Esophagus squamous epithelium (tissue), 5 donors: ENCODE data around the gene MTRF1L. TPM values are rescaled to one million over a fixed set of nuclear protein-coding genes. Genes with fewer than 3 reads are reported as not detected.

Experiments
- DNase-seq: peaks from one replicate; lab custom pipeline; 2025; lab: John Stamatoyannopoulos, UW
- H3K27ac ChIP-seq, 4 donors: fragments of 200-600 bp; sonication (generic); one replicate each; pipeline ENCODE4 v1.5.1; 2016 to 2019; ENCODE audit warnings: mild to moderate bottlenecking in 1 of 4
- H3K27me3 ChIP-seq, 4 donors: fragments of 200-600 bp; sonication (generic); 1 replicate in 3 of 4; 2 replicates in 1 of 4; pipeline versions ENCODE4 v1.5.1 to v1.6.0; 2017 to 2021; ENCODE audit warnings: antibody characterized with exemption in 1 of 4
- H3K36me3 ChIP-seq, 3 donors: fragments of 200-600 bp; sonication (generic); one replicate each; pipeline ENCODE4 v1.5.1; 2016 to 2019
- H3K4me1 ChIP-seq, 3 donors: fragments of 200-600 bp; sonication (generic); one replicate each; pipeline ENCODE4 v1.5.1; 2017 to 2019
- H3K4me3 ChIP-seq, 4 donors: fragments of 200-600 bp; sonication (generic); 1 replicate in 3 of 4; 2 replicates in 1 of 4; pipeline ENCODE4 v1.5.1; 2016 to 2019; ENCODE audit warnings: mild to moderate bottlenecking in 2 of 4, moderate library complexity in 1 of 4
- H3K9me3 ChIP-seq, 3 donors: fragments of 200-600 bp; sonication (generic); one replicate each; pipeline ENCODE4 v1.5.1; 2016 to 2019
- POLR2A ChIP-seq, 4 donors: fragments of 450-650 bp; IDR thresholded peaks; one replicate each; pipeline ENCODE4 v1.6.1; 2017; ENCODE audit warnings: antibody characterized with exemption in 4 of 4, mild to moderate bottlenecking in 4 of 4, moderate library complexity in 3 of 4
- WGBS, 2 donors: methylation state at CpG; one replicate each; pipeline ENCODE4 v1.1.5; 2018; 5-methylcytosine and 5-hydroxymethylcytosine counted together
- intact Hi-C: fragments of 100-400 bp; cut with DNase I; formaldehyde crosslinking; loops from one replicate; pipeline ENCODE4 v1.15.0; 2022
- total RNA-seq, 4 donors: library from RNA; depleted of rRNA; stranded (reverse); fragments of >200 nt; gene quantifications; one replicate each; pipeline ENCODE4 v1.1.0, GENCODE V29; 2016
- TF ChIP-seq, protein P1 (sequence below), 6 experiments: fragments of 450-650 bp in 4 of 6; fragments of 200-600 bp in 2 of 6; sonication (generic) in 2 of 6; IDR thresholded peaks; one replicate each; pipeline ENCODE4 v1.5.1; 2016 to 2019; ENCODE audit warnings: antibody characterized with exemption in 6 of 6, mild to moderate bottlenecking in 4 of 6, moderate library complexity in 4 of 6
- donor health status: DM: yes; HTN: yes; CAD: no.

Gene MTRF1L
- total RNA-seq, 4 donors from 2014 or later, result 7.3 to 16.2 (median 14.4) TPM

DNA sequence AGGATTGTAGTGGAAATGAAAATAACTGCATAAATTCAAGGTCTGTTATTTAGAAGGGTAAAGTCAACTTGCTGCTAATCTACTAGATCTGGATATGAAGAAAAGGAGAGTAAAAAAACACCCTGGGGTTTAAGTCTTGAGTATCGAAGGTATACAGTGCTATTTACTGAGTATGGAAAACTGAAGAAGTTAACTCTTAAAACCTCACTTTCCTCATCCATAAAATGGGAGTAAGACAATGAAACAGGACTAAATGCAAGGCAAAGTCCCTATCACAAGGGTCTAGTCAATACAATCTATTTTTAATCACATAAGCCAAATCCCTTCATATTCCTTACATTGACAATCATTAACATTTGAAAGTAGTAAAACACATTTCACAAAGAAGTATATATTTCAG lies 21.9 kb downstream of the MTRF1L start:
- H3K36me3 ChIP-seq, result no peaks in the 10 kb centered on the region
- 38 to 54% methylated on average over 1 of the region's 1 CpG for WGBS, 2 donors
- intact Hi-C loops, result no loop called here
- no peaks in the 10 kb centered on the region for H3K27me3 ChIP-seq
- peak overlapping the region in 1 of 4 donors; percentile 2 for H3K4me3 ChIP-seq
- no peak overlapping the region for H3K27ac ChIP-seq
- TF ChIP-seq, protein P1, sequence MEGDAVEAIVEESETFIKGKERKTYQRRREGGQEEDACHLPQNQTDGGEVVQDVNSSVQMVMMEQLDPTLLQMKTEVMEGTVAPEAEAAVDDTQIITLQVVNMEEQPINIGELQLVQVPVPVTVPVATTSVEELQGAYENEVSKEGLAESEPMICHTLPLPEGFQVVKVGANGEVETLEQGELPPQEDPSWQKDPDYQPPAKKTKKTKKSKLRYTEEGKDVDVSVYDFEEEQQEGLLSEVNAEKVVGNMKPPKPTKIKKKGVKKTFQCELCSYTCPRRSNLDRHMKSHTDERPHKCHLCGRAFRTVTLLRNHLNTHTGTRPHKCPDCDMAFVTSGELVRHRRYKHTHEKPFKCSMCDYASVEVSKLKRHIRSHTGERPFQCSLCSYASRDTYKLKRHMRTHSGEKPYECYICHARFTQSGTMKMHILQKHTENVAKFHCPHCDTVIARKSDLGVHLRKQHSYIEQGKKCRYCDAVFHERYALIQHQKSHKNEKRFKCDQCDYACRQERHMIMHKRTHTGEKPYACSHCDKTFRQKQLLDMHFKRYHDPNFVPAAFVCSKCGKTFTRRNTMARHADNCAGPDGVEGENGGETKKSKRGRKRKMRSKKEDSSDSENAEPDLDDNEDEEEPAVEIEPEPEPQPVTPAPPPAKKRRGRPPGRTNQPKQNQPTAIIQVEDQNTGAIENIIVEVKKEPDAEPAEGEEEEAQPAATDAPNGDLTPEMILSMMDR (IDR thresholded peaks at IDR 0.05), result no peak
- TF ChIP-seq POLR2A (IDR thresholded peaks at IDR 0.05), result no peak
- H3K9me3 ChIP-seq, result no peaks in the 10 kb centered on the region
- no peak for DNase-seq
- peaks cover 18 to 48% (median 19%) of the 10 kb centered on the region in 3 donors for H3K4me1 ChIP-seq

DNA sequence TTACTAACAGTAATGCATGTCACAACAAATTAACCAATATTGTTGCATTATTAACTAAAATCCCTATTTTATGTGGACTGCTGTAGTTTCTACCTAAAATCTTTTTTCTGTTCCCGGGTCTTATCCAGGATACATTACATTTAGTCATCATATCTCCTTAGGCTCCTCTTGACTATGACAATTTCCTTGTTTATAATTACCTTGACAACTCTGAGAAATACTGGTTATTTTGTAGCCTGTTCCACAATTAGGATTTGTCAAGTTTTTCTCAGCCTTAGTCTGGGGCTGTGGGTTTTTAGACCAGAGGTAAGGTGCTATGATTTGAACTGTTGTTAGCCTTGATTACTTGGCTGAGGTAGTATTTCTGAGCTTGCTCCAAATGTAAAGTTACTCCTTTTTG lies 23.4 kb downstream of the MTRF1L start:
- Histone ChIP-seq H3K4me1 (peaks cover 10 to 38% (median 12%) of the 10 kb centered on the region in 3 donors), H3K9me3 (no peaks in the 10 kb centered on the region), H3K27me3 (no peaks in the 10 kb centered on the region), H3K27ac (no peak overlapping the region), H3K36me3 (peaks cover 0 to 9% (median 0%) of the 10 kb centered on the region in 3 donors), H3K4me3 (no peak overlapping the region)
- intact Hi-C loops, result no loop called here
- 50 to 54% methylated on average over 1 of the region's 1 CpG for WGBS, 2 donors
- TF ChIP-seq POLR2A (IDR thresholded peaks at IDR 0.05), result no peak
- TF ChIP-seq, protein P1 (IDR thresholded peaks at IDR 0.05), result no peak
- no peak for DNase-seq

GRCh38 chr6:152978058-152978457 lies 24.5 kb downstream of the MTRF1L start:
- no peak for DNase-seq
- intact Hi-C loops, result no loop called here
- peaks cover 10 to 32% (median 12%) of the 10 kb centered on the region in 3 donors for H3K4me1 ChIP-seq
- TF ChIP-seq POLR2A (IDR thresholded peaks at IDR 0.05), result no peak
- TF ChIP-seq, protein P1 (IDR thresholded peaks at IDR 0.05), result no peak
- no peak overlapping the region for H3K27ac ChIP-seq
- no peaks in the 10 kb centered on the region for H3K27me3 ChIP-seq
- 51 to 58% methylated on average over 3 of the region's 3 CpGs for WGBS, 2 donors
- H3K36me3 ChIP-seq, result peaks cover 0 to 19% (median 0%) of the 10 kb centered on the region in 3 donors
- no peak overlapping the region for H3K4me3 ChIP-seq
- no peaks in the 10 kb centered on the region for H3K9me3 ChIP-seq

DNA sequence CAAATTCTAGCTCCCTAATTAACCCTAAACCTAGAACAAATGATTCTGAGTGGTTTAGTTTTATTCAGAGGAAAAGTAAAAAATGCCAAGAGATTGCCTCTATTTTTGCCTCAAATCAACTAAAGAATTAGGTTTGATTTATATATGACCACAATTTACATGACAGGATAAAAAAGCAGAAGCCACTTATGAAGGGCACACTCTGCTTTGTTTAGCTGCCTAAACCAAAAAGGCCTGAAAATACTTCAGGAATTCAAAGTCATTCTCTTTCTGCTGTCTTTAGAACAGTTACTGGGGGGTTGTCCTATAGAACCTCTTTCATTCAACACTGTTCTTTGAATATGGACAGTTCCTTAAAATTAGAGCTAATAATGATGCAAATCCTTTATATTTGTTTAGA lies 25.0 kb downstream of the MTRF1L start:
- Histone ChIP-seq H3K4me1 (peaks cover 8 to 29% (median 10%) of the 10 kb centered on the region in 3 donors), H3K4me3 (no peak overlapping the region), H3K27ac (no peak overlapping the region), H3K9me3 (no peaks in the 10 kb centered on the region), H3K27me3 (no peaks in the 10 kb centered on the region), H3K36me3 (peaks cover 0 to 24% (median 0%) of the 10 kb centered on the region in 3 donors)
- TF ChIP-seq POLR2A (IDR thresholded peaks at IDR 0.05), result no peak
- TF ChIP-seq, protein P1 (IDR thresholded peaks at IDR 0.05), result no peak
- DNase-seq, result no peak
- intact Hi-C loops, result no loop called here

DNA sequence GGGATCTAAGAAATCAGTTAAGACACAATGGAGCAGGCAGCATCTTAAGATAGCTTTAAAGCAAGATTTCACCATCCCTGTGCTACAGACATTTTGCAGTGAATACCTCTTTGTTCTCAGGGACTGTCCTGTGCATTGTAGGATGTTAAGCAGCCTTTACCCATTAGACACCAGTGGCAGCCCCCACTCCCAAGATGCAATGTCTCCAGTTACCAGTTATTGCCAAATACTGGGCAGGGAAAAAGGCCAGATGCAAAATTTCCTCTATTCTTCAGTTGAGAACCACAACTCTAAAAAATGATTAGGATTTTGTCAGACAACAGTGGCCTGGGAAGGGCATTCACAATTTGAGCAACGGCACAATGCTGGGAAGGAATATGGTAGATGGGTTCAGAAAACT lies 25.8 kb downstream of the MTRF1L start:
- Histone ChIP-seq H3K4me1 (peaks cover 0 to 21% (median 1%) of the 10 kb centered on the region in 3 donors), H3K4me3 (no peak overlapping the region), H3K9me3 (no peaks in the 10 kb centered on the region), H3K27ac (no peak overlapping the region), H3K27me3 (no peaks in the 10 kb centered on the region), H3K36me3 (peaks cover 0 to 32% (median 0%) of the 10 kb centered on the region in 3 donors)
- WGBS, 2 donors, result 84 to 87% methylated on average over 1 of the region's 1 CpG
- no peak for DNase-seq
- intact Hi-C loops, result no loop called here
- TF ChIP-seq POLR2A (IDR thresholded peaks at IDR 0.05), result no peak
- TF ChIP-seq, protein P1 (IDR thresholded peaks at IDR 0.05), result no peak
